Measurements from ENCODE around the gene PTPRU. TPM values are rescaled to one million over a fixed set of nuclear protein-coding genes. Genes with fewer than 3 reads are reported as not detected.

Gene PTPRU
- total RNA-seq, 4 donors from 2014 or later, result 11.4 to 59.4 (median 35.3) TPM

DNA sequence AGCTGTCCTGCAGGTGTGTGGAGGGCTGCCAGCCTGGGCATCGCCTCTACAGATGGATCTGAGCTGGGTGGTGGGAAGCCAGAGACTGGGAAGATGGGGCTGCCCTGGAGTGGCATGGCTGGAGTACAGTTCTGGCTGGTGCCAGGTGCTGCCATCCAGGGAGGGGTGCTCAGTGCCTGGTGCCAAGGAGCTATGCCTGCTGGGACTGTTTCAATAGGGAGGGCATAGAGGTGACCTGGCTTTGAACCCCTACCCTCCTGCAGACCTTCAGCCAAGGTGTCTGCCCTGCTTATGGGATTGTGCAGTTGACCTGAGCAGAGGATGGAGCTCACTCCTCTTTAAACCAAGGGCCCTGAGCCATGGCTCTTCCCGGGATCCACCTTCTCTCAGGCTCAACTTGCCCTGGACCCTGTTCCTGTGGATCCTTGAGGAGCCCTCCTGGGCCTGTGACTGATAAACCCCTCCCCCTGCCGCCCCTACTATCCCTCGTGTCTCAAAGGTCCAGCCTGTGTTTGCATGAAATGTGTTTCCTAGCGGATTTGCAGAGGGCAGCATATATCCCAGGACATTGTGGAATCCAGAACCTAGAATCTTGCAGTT is 48.7 kb downstream of the PTPRU start:
- in situ Hi-C loops (cut with MboI; ENCODE audit: low sequenced_read_pairs in 4 of 4) (no loop called here), intact Hi-C loops (cut with DNase I; ENCODE audit: low total_unique reads) (no loop called here)
- TF ChIP-seq CTCF (IDR thresholded peaks at IDR 0.05 in 4 of 5, conservative IDR thresholded peaks at IDR 0.05 in 1 of 5), result no peak
- TF ChIP-seq POLR2A (IDR thresholded peaks at IDR 0.05), result no peak
- H3K27ac ChIP-seq, result no peak overlapping the region
- no peaks in the 10 kb centered on the region for H3K9me3 ChIP-seq
- H3K4me1 ChIP-seq, result no peaks in the 10 kb centered on the region
- no peaks in the 10 kb centered on the region for H3K36me3 ChIP-seq
- no peaks in the 10 kb centered on the region for H3K27me3 ChIP-seq
- DNase-seq (no peak), ATAC-seq (no peak)
- H3K4me3 ChIP-seq, result no peak overlapping the region

- no peak overlapping the region for H3K4me3 ChIP-seq
- intact Hi-C loops (cut with DNase I; ENCODE audit: low total_unique reads), result no loop called here
- no peak overlapping the region for H3K27ac ChIP-seq
- no peak for TF ChIP-seq POLR2A (IDR thresholded peaks at IDR 0.05)
- no peak for TF ChIP-seq CTCF (IDR thresholded peaks at IDR 0.05 in 4 of 5, conservative IDR thresholded peaks at IDR 0.05 in 1 of 5)
- H3K36me3 ChIP-seq, result no peaks in the 10 kb centered on the region
- DNase-seq (no peak), ATAC-seq (no peak)
- in situ Hi-C loops (cut with MboI; ENCODE audit: low sequenced_read_pairs in 4 of 4), result no loop called here
- no peaks in the 10 kb centered on the region for H3K27me3 ChIP-seq
- H3K4me1 ChIP-seq, result no peaks in the 10 kb centered on the region
- no peaks in the 10 kb centered on the region for H3K9me3 ChIP-seq
These were observed 49.4 kb downstream of the PTPRU start for GRCh38 chr1:29285771-29286170.

- TF ChIP-seq CTCF (IDR thresholded peaks at IDR 0.05 in 4 of 5, conservative IDR thresholded peaks at IDR 0.05 in 1 of 5) (no peak), POLR2A (IDR thresholded peaks at IDR 0.05) (no peak)
- no peak for DNase-seq
- in situ Hi-C loops (cut with MboI; ENCODE audit: low sequenced_read_pairs in 4 of 4) (no loop called here), intact Hi-C loops (cut with DNase I; ENCODE audit: low total_unique reads) (no loop called here)
- no peak overlapping the region for H3K27ac ChIP-seq
- no peaks in the 10 kb centered on the region for H3K36me3 ChIP-seq
- H3K9me3 ChIP-seq, result no peaks in the 10 kb centered on the region
- H3K27me3 ChIP-seq, result no peaks in the 10 kb centered on the region
- no peaks in the 10 kb centered on the region for H3K4me1 ChIP-seq
- ATAC-seq, result no peak
- H3K4me3 ChIP-seq, result no peak overlapping the region
These were observed 50.0 kb downstream of the PTPRU start for GRCh38 chr1:29286194-29286767.

- TF ChIP-seq CTCF (IDR thresholded peaks at IDR 0.05 in 4 of 5, conservative IDR thresholded peaks at IDR 0.05 in 1 of 5) (no peak), POLR2A (IDR thresholded peaks at IDR 0.05) (no peak)
- no peak overlapping the region for H3K27ac ChIP-seq
- no peaks in the 10 kb centered on the region for H3K36me3 ChIP-seq
- DNase-seq (no peak), ATAC-seq (no peak)
- no peaks in the 10 kb centered on the region for H3K27me3 ChIP-seq
- intact Hi-C loops (cut with DNase I; ENCODE audit: low total_unique reads) (no loop called here), in situ Hi-C loops (cut with MboI; ENCODE audit: low sequenced_read_pairs in 4 of 4) (no loop called here)
- no peaks in the 10 kb centered on the region for H3K4me1 ChIP-seq
- H3K9me3 ChIP-seq, result no peaks in the 10 kb centered on the region
- no peak overlapping the region for H3K4me3 ChIP-seq
These were observed 53.2 kb downstream of the PTPRU start for GRCh38 chr1:29289493-29289892.

Data from gastrocnemius medialis (tissue), 4 donors.